ENCODE measurements around the gene GALNT3.
A peak's percentile ranks its signal among the peaks of the same experiment; 100 is the strongest.

The GALNT3 gene

GRCh38 chr2:165801176-165801575 is 7.1 kb upstream of the GALNT3 start:
- in situ Hi-C loops (cut with MboI; ENCODE audit: low pct_unique_long_range_greater_than_20kb, low sequenced_read_pairs): no loop called here
- DNase-seq: no peak

GRCh38 chr2:165796819-165797530 is 2.9 kb upstream of the GALNT3 start:
- in situ Hi-C loops (cut with MboI; ENCODE audit: low pct_unique_long_range_greater_than_20kb, low sequenced_read_pairs): no loop called here
- no peak for DNase-seq

- in situ Hi-C loops (cut with MboI; ENCODE audit: low pct_unique_long_range_greater_than_20kb, low sequenced_read_pairs): no loop called here
- DNase-seq: no peak
These were observed 2.1 kb upstream of the GALNT3 start for GRCh38 chr2:165796129-165796528.

- in situ Hi-C loops (cut with MboI; ENCODE audit: low pct_unique_long_range_greater_than_20kb, low sequenced_read_pairs): no loop called here
- DNase-seq: no peak
These were observed 964 bp upstream of the GALNT3 start for GRCh38 chr2:165795011-165795410.

GRCh38 chr2:165794536-165794928 is 485 bp upstream of the GALNT3 start:
- DNase-seq: peak; percentile 73

GRCh38 chr2:165793161-165793778 is 777 bp downstream of the GALNT3 start:
- in situ Hi-C loops (cut with MboI; ENCODE audit: low pct_unique_long_range_greater_than_20kb, low sequenced_read_pairs): no loop called here
- no peak for DNase-seq

More at GRCh38 chr2:165794536-165794928, 485 bp upstream of the GALNT3 start:
- in situ Hi-C loops (cut with MboI; ENCODE audit: low pct_unique_long_range_greater_than_20kb, low sequenced_read_pairs): no loop called here

- no peak for DNase-seq
- in situ Hi-C loops (cut with MboI; ENCODE audit: low pct_unique_long_range_greater_than_20kb, low sequenced_read_pairs): no loop called here
These were observed 2.0 kb downstream of the GALNT3 start for GRCh38 chr2:165792104-165792454.

GRCh38 chr2:165791421-165792103 is 2.5 kb downstream of the GALNT3 start:
- DNase-seq: no peak
- in situ Hi-C loops (cut with MboI; ENCODE audit: low pct_unique_long_range_greater_than_20kb, low sequenced_read_pairs): no loop called here

GRCh38 chr2:165790466-165790865 is 3.6 kb downstream of the GALNT3 start:
- in situ Hi-C loops (cut with MboI; ENCODE audit: low pct_unique_long_range_greater_than_20kb, low sequenced_read_pairs): no loop called here

GRCh38 chr2:165787334-165787733 is 6.7 kb downstream of the GALNT3 start:
- no peak for DNase-seq
- in situ Hi-C loops (cut with MboI; ENCODE audit: low pct_unique_long_range_greater_than_20kb, low sequenced_read_pairs): no loop called here

More at GRCh38 chr2:165790466-165790865, 3.6 kb downstream of the GALNT3 start:
- DNase-seq: no peak

- no peak for DNase-seq
- in situ Hi-C loops (cut with MboI; ENCODE audit: low pct_unique_long_range_greater_than_20kb, low sequenced_read_pairs): no loop called here
These were observed 14.3 kb downstream of the GALNT3 start for GRCh38 chr2:165779706-165780105.

GRCh38 chr2:165778653-165779451 is 15.2 kb downstream of the GALNT3 start:
- in situ Hi-C loops (cut with MboI; ENCODE audit: low pct_unique_long_range_greater_than_20kb, low sequenced_read_pairs): no loop called here
- DNase-seq: peak; percentile 41

GRCh38 chr2:165778187-165778556 is 15.9 kb downstream of the GALNT3 start:
- no peak for DNase-seq
- in situ Hi-C loops (cut with MboI; ENCODE audit: low pct_unique_long_range_greater_than_20kb, low sequenced_read_pairs): no loop called here

- in situ Hi-C loops (cut with MboI; ENCODE audit: low pct_unique_long_range_greater_than_20kb, low sequenced_read_pairs): no loop called here
- DNase-seq: no peak
These were observed 16.4 kb downstream of the GALNT3 start for GRCh38 chr2:165777522-165778186.

GRCh38 chr2:165776796-165777195 is 17.3 kb downstream of the GALNT3 start:
- in situ Hi-C loops (cut with MboI; ENCODE audit: low pct_unique_long_range_greater_than_20kb, low sequenced_read_pairs): no loop called here
- no peak for DNase-seq

- DNase-seq: no peak
- in situ Hi-C loops (cut with MboI; ENCODE audit: low pct_unique_long_range_greater_than_20kb, low sequenced_read_pairs): no loop called here
These were observed 18.0 kb downstream of the GALNT3 start for GRCh38 chr2:165776013-165776412.

- in situ Hi-C loops (cut with MboI; ENCODE audit: low pct_unique_long_range_greater_than_20kb, low sequenced_read_pairs): no loop called here
- DNase-seq: no peak
These were observed 20.4 kb downstream of the GALNT3 start for GRCh38 chr2:165773684-165774083.

GRCh38 chr2:165772183-165772582 is 21.9 kb downstream of the GALNT3 start:
- in situ Hi-C loops (cut with MboI; ENCODE audit: low pct_unique_long_range_greater_than_20kb, low sequenced_read_pairs): no loop called here
- DNase-seq: no peak

GRCh38 chr2:165766326-165766927 is 27.6 kb downstream of the GALNT3 start:
- no peak for DNase-seq
- in situ Hi-C loops (cut with MboI; ENCODE audit: low pct_unique_long_range_greater_than_20kb, low sequenced_read_pairs): no loop called here

Data from KBM-7 (cell line).